Measurements from ENCODE around the gene PRR15L. TPM values are rescaled to one million over a fixed set of nuclear protein-coding genes. Genes with fewer than 3 reads are reported as not detected.

The PRR15L gene
- total RNA-seq, 1 donor from 2014 or later: 0.14 TPM

- intact Hi-C loops (cut with micrococcal nuclease): no loop called here
- H3K27me3 ChIP-seq (ENCODE audit: low read depth): no peaks in the 10 kb centered on the region
- no peak for TF ChIP-seq CTCF (IDR thresholded peaks at IDR 0.05; ENCODE audit: borderline replicate concordance)
- no peak for DNase-seq
- no peaks in the 10 kb centered on the region for H3K9me3 ChIP-seq (replicated peaks)
- peaks cover 55% of the 10 kb centered on the region for H3K4me1 ChIP-seq
- no peak overlapping the region for H3K27ac ChIP-seq (replicated peaks)
- H3K36me3 ChIP-seq: peaks cover 12% of the 10 kb centered on the region
- no peak overlapping the region for H3K4me3 ChIP-seq
Observed at GRCh38 chr17:47913050-47913449, 44.6 kb downstream of the PRR15L start.

- intact Hi-C loops (cut with micrococcal nuclease): no loop called here
- H3K4me3 ChIP-seq: peak overlapping the region; percentile 46
- no peak for TF ChIP-seq CTCF (IDR thresholded peaks at IDR 0.05; ENCODE audit: borderline replicate concordance)
- H3K27ac ChIP-seq (replicated peaks): peak overlapping the region; percentile 99
- no peak for DNase-seq
- H3K4me1 ChIP-seq: peaks cover 70% of the 10 kb centered on the region
- H3K27me3 ChIP-seq (ENCODE audit: low read depth): no peaks in the 10 kb centered on the region
- H3K36me3 ChIP-seq: no peaks in the 10 kb centered on the region
- H3K9me3 ChIP-seq (replicated peaks): no peaks in the 10 kb centered on the region
Observed at GRCh38 chr17:47907932-47908562, 49.6 kb downstream of the PRR15L start.

GRCh38 chr17:47906443-47906842, 51.2 kb downstream of the PRR15L start:
- Histone ChIP-seq H3K27me3 (ENCODE audit: low read depth) (no peaks in the 10 kb centered on the region), H3K27ac (replicated peaks) (peak overlapping the region; percentile 99), H3K36me3 (no peaks in the 10 kb centered on the region), H3K4me3 (no peak overlapping the region), H3K9me3 (replicated peaks) (no peaks in the 10 kb centered on the region), H3K4me1 (peaks cover 86% of the 10 kb centered on the region)
- no peak for DNase-seq
- intact Hi-C loops (cut with micrococcal nuclease): no loop called here
- no peak for TF ChIP-seq CTCF (IDR thresholded peaks at IDR 0.05; ENCODE audit: borderline replicate concordance)

- peak; percentile 23 for TF ChIP-seq CTCF (IDR thresholded peaks at IDR 0.05; ENCODE audit: borderline replicate concordance)
- Histone ChIP-seq H3K9me3 (replicated peaks) (no peaks in the 10 kb centered on the region), H3K36me3 (no peaks in the 10 kb centered on the region), H3K27ac (replicated peaks) (peak overlapping the region; percentile 99), H3K4me3 (peak overlapping the region; percentile 45), H3K4me1 (peaks cover 97% of the 10 kb centered on the region), H3K27me3 (ENCODE audit: low read depth) (no peaks in the 10 kb centered on the region)
- intact Hi-C loops (cut with micrococcal nuclease): no loop called here
- peak; percentile 81 for DNase-seq
Observed at GRCh38 chr17:47905221-47905733, 52.4 kb downstream of the PRR15L start.

- intact Hi-C loops (cut with micrococcal nuclease): no loop called here
- Histone ChIP-seq H3K36me3 (no peaks in the 10 kb centered on the region), H3K27me3 (ENCODE audit: low read depth) (no peaks in the 10 kb centered on the region), H3K9me3 (replicated peaks) (no peaks in the 10 kb centered on the region), H3K4me3 (no peak overlapping the region), H3K27ac (replicated peaks) (peak overlapping the region; percentile 99), H3K4me1 (peaks cover 100% of the 10 kb centered on the region)
- no peak for DNase-seq
- no peak for TF ChIP-seq CTCF (IDR thresholded peaks at IDR 0.05; ENCODE audit: borderline replicate concordance)
Observed at GRCh38 chr17:47902039-47902744, 55.5 kb downstream of the PRR15L start.

Other genes starting within 250 kb of the PRR15L start
- 0.25 TPM for gene TBX21, start 224.6 kb downstream of the PRR15L start, total RNA-seq
- 4.4 TPM for gene OSBPL7, start 136.1 kb downstream of the PRR15L start, total RNA-seq
- 60.5 TPM for gene MRPL10, start 126.3 kb downstream of the PRR15L start, total RNA-seq
- 0.63 TPM for gene LRRC46, start 126.2 kb downstream of the PRR15L start, total RNA-seq
- 27.1 TPM for gene SCRN2, start 116.6 kb downstream of the PRR15L start, total RNA-seq
- 0.16 TPM for gene SP6, start 106.7 kb downstream of the PRR15L start, total RNA-seq
- gene SP2, start 61.6 kb downstream of the PRR15L start, total RNA-seq: 13.9 TPM
- 25.3 TPM for gene PNPO, start 16.3 kb downstream of the PRR15L start, total RNA-seq
- gene CDK5RAP3, start 13.2 kb upstream of the PRR15L start, total RNA-seq: 50.1 TPM
- 50.6 TPM for gene COPZ2, start 79.9 kb upstream of the PRR15L start, total RNA-seq
- 895 TPM for gene NFE2L1, start 90.5 kb upstream of the PRR15L start, total RNA-seq
- gene CBX1, start 143.6 kb upstream of the PRR15L start, total RNA-seq: 33.0 TPM
- 11.3 TPM for gene SNX11, start 149.9 kb upstream of the PRR15L start, total RNA-seq

All from left ventricle myocardium inferior (tissue), 1 donor.